Umbilical cord (tissue), 2 donors: Measurements from ENCODE around the gene NHEJ1. TPM values are rescaled to one million over a fixed set of nuclear protein-coding genes. Genes with fewer than 3 reads are reported as not detected.

Experiments
- DNase-seq: peaks from one replicate; pipeline ENCODE4 v3.0.0-alpha.2; 2015; ENCODE audit warnings: low spot score
- total RNA-seq: library from RNA; depleted of rRNA; stranded (reverse); fragments of >200 nt; gene quantifications from one replicate; pipeline ENCODE4 v1.2.3, GENCODE V29; 2014; ENCODE audit warnings: low replicate concordance; ENCODE audit not compliant: insufficient read depth

Gene NHEJ1
- total RNA-seq, 1 donor from 2014 or later: 13.0 TPM

DNA sequence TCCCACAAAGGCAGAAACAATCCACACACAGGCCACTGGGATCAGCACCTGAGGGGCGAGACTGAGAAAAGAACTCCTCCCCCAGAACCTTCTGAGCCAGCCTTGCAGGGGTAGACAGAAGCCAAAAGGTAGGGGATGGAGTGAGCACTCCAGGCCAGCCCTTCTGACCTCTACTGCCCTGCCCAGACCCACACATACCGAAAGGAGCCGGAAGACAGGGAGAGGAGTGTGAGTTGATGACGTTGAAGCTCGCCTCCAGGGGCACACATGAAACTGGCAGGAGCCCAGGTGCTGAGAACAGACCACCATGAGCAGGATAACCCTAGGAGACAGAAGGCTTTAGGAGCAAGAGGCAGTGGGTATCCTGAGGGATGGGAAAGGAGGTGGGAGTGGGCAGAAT is 7.4 kb upstream of the NHEJ1 start:
- DNase-seq: no peak

DNA sequence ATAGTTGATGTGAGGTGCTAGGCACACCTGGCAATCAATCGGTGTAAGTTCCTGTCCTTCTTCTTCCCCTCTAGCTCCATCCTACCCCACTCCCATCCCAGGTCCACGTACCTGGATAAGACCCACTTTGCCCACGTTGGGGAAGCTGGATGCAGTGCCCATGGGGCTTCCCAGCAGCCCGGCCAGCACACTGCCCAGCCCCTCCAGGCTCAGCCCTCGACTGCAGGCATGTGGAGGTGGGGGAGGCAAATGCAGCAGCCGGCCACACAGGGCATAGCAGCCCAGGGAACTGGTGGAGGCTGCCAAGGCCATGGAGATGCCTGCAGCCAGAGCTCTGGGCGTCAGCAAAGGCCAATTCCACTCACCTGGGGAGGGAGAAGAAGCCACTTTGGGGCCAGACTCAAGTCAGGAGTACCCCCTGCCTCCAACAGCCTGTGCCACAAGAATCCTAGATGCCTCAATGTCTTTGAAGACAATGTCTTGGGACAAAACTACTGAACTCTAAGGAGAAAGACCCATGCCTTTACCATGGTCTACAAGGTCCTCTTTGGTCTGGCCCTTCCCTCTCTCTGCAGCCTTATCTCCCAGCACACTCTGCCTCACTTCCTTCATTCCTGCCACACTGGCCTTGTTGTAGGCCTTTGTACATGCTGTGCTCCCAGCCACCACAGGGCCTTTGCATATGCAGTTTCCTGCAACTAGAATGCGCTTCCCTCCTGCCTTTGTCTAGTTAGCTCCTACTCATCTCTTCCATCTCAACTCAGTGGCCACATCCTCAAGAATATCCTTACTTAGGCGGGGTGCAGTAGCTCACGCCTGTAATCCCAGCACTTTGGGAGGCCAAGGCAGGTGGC is 4.7 kb upstream of the NHEJ1 start:
- no peak for DNase-seq

DNA sequence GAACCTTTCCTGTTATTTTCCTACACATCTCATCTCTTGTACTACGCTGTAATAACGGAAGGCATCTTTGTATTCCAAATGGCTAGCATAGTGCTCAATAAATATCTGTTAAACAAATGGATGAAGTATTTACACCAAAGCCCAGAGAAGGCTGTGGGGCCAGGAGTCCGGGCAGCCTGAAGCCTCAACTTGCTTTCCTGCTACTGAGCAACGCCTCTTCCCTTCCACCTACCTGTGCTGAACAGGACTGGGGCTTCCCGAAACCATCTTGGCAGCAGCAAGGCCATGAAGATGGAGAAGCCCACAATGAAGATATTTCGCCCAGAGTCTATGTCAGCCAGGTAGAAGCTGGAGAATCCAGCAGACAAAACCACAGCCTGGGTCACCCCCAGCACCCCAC is 2.5 kb upstream of the NHEJ1 start:
- no peak for DNase-seq

DNA sequence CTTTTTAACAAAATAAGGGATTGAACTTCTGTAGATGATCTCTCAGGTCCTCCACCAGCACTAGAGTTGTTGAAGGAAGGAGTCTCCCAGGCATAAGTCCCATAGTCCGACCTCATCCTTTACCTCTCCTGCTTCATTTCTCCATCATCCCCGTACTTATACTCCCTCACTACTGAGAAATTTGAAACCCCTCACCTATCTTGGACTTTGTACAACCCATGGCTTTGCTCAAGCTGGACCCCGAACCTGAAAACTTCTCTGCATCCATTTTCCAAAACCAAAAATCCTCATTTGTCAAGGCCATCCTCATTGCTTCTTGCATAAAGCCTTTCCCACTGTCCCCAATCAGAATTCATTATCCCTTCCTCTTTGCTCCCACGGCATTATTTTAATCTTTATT is 482 bp upstream of the NHEJ1 start:
- DNase-seq: no peak

DNA sequence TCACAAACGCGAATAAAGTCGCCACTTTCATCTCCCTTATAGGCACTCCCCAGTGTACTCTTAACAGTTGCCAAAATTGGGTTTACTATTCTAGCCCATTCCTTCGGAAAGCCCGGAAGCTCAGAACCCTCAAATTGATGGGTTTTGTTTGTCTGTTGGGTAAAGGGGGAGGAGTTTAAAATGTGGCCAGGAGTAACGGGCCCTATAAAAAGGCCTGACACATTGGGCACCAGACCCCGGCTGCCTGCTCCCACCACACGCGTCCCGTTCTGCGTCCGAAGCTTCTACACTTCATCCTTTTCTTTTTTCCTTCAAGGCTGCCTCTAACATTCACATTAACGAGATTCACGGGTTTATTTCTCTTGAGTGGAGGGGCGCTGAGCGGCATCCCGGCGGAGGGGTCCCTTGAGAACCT is 837 bp downstream of the NHEJ1 start:
- DNase-seq: no peak

- no peak for DNase-seq
Observed at GRCh38 chr2:219158586-219158985, 2.0 kb downstream of the NHEJ1 start.

GRCh38 chr2:219158025-219158424 is 2.6 kb downstream of the NHEJ1 start:
- DNase-seq: no peak

DNA sequence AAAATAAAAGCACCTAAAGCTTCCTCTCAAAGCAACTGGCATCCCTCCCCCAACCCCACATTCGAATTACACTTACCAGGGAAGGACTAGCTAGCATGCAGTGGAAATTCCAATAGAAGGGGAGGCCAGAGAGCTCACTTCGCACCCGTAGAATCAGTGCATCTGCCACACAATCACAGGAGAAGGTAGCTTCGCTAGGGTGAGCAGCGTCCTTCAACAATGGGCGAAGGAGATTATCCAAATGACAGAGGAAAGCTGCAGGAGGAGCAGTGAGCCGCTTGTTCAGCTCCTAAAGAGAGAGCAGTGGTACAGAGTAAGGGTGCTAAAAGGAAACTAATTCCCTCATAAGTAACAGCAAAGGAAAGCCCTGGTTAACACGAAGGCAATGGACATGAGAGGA is 3.2 kb downstream of the NHEJ1 start:
- no peak for DNase-seq

DNA sequence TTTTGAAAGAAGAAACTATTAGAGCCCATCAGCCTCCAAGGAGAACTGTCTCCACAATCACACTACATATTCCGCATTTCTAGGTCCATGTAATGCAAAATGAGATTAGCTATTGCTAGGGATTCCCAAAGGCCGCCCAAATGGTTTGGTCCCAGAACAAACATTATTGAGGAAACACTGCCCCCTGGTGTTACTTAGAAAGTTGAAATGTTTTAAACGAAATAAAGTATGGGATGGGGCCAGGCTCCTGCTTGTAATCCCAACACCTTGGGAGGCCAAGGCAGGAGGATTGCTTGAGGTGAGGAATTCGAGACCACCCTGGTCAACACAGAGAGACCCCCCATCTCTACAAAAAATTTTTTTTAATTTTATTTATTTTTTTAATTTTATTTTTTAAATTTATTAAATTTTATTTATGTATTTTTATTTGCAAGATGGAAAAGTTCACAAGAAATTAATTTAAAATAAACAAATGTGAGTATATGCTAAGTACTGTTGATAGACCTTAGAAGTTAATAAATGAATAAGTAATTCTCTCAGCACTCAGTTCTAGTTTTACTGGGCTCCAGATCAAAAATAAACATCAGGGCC is 5.5 kb downstream of the NHEJ1 start:
- DNase-seq: peak; percentile 79

GRCh38 chr2:219149667-219150066 is 10.9 kb downstream of the NHEJ1 start:
- no peak for DNase-seq

DNA sequence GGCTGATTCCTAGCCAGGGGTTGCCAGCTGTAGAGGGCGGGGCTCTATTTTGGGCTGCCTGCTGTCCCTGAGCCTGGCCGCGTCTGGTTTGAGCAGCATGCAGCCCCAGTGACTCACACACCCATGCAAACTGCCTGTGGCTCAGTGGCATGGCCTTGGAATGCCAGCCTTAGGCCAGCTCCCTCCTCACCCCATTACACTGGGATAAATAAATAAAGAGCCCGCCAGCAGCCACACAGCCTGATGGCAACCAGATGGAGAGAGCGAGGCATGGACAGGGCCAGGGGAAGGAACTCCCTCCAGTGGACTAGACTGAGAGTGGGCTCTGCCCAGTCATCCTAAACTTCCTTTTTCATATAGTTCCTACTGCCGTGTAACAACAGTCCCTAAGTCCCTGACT is 18.3 kb downstream of the NHEJ1 start:
- no peak for DNase-seq

DNA sequence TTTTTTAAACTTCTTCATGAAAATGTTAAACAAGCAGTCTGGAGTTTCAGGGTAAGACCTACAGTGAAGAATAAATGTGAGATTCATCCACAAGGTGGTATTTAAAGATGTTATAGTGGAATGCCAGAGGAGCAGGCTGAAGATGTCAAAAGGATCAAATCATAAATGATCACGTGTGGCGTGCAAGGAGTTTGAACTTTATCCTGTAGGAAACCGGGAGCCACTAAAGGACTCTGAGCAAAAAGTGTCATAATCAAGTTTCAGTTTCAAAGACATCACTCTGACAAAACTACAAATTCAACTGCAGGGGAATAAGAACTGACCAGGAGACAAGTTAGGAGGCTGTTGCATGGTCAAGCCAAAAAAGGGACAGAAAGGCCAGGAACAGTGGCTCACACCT is 19.9 kb downstream of the NHEJ1 start:
- DNase-seq: no peak

DNA sequence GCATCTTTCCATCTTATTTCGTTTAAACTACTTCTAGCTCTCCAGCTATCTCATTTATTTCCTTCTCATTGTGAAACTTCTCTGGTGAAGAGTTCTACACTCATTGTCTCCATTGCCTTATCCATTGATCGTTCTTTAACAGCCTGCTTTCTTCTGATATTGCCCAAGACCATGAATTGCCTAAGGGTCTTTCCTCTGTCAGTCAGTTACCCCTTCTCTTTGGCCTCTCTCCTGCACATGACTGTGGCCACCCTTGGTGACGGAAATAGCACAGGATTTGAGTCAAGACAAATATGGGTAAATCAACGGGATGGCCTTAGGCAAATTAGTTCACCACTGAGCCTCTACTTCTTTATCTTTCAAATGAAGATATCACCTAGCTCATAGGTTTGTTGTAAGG is 26.6 kb downstream of the NHEJ1 start:
- no peak for DNase-seq

DNA sequence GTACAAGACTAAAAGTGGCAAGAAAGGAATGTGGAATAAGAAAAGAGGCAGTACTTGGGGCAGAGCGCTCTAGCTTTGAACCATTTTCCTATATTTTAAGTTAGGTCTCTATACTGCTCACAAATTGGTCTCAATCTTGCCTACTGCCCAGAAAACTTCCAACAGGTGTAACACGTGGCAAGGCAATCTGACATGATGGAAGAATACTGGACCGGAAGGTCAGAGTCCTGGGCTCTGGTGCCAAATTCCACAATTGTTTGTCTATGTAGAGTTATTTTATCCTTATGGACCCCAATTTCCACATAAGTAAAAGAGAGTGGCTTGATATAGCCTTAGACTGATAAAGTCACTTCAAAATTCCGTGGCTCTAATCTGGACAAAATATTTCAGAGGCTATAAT is 28.9 kb downstream of the NHEJ1 start:
- DNase-seq: no peak

GRCh38 chr2:219131327-219131726 is 29.3 kb downstream of the NHEJ1 start:
- no peak for DNase-seq

- no peak for DNase-seq
Observed at GRCh38 chr2:219129589-219129988, 31.0 kb downstream of the NHEJ1 start.

DNA sequence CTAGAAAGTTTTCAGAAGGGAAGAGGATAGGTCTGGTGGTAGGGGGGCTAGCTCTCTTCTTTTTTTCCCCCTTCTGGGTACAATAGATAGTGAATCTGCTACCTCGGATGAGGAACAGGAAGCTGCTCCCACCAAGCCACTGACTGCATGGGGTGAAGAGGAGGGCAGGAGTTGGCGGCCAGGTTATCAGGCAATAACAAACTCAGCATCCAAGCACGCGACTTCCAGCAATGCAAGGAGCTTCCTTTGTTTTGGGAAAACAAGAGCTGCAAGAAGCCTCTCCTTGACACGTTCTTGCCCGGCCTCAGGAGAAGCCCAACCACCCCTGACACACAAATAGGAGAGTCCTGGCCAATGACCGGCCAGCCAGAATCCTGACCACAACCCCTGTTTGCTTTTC is 32.2 kb downstream of the NHEJ1 start:
- DNase-seq: no peak

GRCh38 chr2:219127037-219127635 is 33.5 kb downstream of the NHEJ1 start:
- no peak for DNase-seq

GRCh38 chr2:219126555-219126954 is 34.1 kb downstream of the NHEJ1 start:
- no peak for DNase-seq

DNA sequence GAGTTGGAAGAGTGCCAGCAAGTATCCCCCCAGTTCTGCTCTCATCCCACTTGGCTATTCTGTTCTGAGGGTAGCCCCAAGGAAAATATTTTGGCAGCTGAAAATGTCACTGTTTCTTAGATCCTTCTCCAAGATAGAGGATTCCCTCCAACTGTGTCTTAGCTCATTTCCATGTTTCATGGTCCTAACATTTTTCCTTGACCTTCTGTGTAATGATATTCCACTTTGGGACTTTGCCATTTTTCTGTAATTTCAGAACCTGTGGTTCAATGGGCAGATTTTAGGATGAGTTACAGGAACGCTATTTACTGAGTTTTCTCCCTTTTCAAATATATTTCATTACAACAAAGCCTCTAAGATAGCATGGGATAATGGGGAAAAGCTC is 34.7 kb downstream of the NHEJ1 start:
- DNase-seq: no peak

GRCh38 chr2:219125225-219125885 is 35.3 kb downstream of the NHEJ1 start:
- no peak for DNase-seq

DNA sequence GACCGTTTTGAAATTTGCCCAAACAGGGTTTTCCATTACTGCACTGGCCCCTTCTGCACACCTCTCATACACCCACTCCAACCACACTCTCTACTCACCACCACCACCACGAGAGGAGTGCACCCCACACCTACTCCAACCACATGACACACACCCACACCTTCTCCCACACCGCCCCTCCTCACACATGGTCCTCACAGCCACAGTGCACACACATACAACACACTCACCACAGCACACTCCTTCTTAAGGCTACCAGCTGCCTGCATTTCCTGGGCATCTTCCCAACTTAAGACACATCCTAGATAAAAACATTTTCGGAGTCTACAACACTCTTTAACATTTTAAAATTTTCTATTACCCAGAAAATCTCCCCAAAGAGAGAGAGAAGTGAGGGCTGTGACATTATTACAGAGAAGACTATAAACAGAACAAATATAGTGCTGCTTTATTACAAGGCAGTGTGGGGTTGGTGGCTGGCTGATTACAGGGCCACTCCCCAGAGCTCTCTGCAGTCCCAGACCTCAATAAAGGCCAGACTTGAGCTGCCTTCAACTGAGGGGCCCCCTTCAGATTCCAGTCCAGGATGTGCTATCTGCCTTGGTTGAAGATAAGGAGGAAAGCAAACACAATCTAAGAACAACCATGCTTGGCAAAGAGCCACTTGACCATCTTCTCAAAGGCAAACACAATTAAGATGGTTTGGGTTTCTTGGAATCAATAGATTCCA is 36.1 kb downstream of the NHEJ1 start:
- peak; percentile 78 for DNase-seq
